PC-9 (cell line): ENCODE measurements around the gene EMSY.

Source experiments
- CTCF ChIP-seq: fragments of 200-600 bp; sonication (generic); conservative IDR thresholded peaks from 2 replicates; pipeline ENCODE4 v1.6.1; 2017; ENCODE audit warnings: mixed run types, antibody characterized with exemption, mild to moderate bottlenecking, moderate library complexity
- EZH2 ChIP-seq: fragments of 200-600 bp; sonication (generic); IDR thresholded peaks from 2 replicates; pipeline ENCODE4 v1.8.0; 2017; ENCODE audit warnings: antibody characterized with exemption, low read depth

- TF ChIP-seq CTCF (no peak), EZH2 (no peak)
Measured at GRCh38 chr11:76558891-76559290, 114.1 kb downstream of the EMSY start.
